ENCODE measurements around the gene TEX14. TPM values are rescaled to one million over a fixed set of nuclear protein-coding genes. Genes with fewer than 3 reads are reported as not detected.

TEX14 gene
- total and polyA plus RNA-seq, 12 donors, result 0.05 to 0.88 (median 0.14) TPM; not detected in 4

DNA sequence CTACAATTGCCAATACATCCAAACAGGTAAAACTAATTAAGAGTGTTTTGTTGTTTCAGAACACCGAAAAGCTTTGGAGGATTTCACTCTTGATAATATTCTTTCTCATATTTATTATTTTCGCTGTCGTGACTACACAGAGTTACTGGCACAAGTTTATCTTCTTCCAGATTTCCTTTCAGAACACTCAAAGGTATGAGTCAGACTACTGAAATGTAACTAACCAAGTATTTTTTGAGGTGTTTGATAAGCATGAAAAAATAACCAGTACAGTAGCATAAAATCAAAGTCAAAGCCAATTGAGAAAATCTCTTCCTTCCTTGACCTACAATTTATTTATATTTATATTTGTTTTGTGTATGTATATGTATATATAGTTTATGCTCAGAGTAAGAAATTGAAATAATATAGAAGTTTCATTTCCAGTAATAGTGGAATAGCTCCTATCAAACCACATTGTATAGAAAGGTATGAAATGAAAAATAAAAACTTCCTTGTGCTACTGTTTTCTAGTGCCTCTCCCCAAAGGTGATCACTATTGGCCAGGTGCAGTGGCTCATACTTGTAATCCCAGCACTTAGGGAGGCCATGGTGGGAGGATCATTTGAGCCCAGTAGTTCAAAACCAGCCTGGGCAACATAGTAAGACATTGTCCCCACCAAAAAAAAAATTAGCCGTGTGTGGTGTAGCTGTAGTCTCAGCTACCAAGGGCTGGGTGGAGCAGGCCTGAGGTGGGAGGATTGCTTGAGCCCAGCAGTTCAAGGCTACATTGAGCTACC is 11.5 kb upstream of the TEX14 start:
- WGBS, 2 donors, result 66 to 75% methylated on average over 4 of the region's 4 CpGs
- no peaks in the 10 kb centered on the region for H3K27me3 ChIP-seq
- TF ChIP-seq, protein P1, sequence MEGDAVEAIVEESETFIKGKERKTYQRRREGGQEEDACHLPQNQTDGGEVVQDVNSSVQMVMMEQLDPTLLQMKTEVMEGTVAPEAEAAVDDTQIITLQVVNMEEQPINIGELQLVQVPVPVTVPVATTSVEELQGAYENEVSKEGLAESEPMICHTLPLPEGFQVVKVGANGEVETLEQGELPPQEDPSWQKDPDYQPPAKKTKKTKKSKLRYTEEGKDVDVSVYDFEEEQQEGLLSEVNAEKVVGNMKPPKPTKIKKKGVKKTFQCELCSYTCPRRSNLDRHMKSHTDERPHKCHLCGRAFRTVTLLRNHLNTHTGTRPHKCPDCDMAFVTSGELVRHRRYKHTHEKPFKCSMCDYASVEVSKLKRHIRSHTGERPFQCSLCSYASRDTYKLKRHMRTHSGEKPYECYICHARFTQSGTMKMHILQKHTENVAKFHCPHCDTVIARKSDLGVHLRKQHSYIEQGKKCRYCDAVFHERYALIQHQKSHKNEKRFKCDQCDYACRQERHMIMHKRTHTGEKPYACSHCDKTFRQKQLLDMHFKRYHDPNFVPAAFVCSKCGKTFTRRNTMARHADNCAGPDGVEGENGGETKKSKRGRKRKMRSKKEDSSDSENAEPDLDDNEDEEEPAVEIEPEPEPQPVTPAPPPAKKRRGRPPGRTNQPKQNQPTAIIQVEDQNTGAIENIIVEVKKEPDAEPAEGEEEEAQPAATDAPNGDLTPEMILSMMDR (IDR thresholded peaks at IDR 0.05), result no peak
- no peak overlapping the region for H3K4me3 ChIP-seq
- ATAC-seq (no peak), DNase-seq (no peak)
- peaks cover 0 to 97% (median 22%) of the 10 kb centered on the region in 9 donors for H3K36me3 ChIP-seq
- intact Hi-C loops (cut with DNase I), result loop anchor here in 1 of 10 donors (10.0 kb wide), 1 partner anchor 119 kb away; no protein-coding TSS in a partner anchor
- H3K9me3 ChIP-seq, result no peaks in the 10 kb centered on the region
- H3K27ac ChIP-seq, result no peak overlapping the region
- no peaks in the 10 kb centered on the region for H3K4me1 ChIP-seq

DNA sequence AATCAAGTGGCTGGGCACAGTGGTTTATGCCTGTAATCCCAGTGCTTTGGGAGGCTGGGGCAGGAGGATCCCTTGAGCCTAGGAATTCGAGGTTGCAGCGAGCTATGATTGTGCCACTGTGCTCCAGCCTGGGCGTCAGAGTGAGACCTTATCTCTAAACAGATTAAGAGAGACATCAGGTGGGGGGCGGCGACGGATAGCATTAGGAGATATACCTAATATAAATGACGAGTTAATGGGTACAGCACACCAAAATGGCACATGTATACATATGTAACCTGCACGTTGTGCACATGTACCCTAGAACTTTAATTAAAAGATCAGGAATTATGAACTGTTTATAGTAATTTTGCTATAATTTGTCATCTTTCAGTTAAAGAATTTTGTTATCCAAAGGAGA is 10.9 kb upstream of the TEX14 start:
- Histone ChIP-seq H3K9me3 (no peaks in the 10 kb centered on the region), H3K27ac (no peak overlapping the region), H3K27me3 (no peaks in the 10 kb centered on the region), H3K4me3 (no peak overlapping the region), H3K4me1 (no peaks in the 10 kb centered on the region), H3K36me3 (peaks cover 0 to 93% (median 22%) of the 10 kb centered on the region in 9 donors)
- TF ChIP-seq, protein P1 (IDR thresholded peaks at IDR 0.05), result no peak
- WGBS, 2 donors, result 85 to 88% methylated on average over 8 of the region's 8 CpGs
- ATAC-seq (no peak), DNase-seq (no peak)
- intact Hi-C loops (cut with DNase I), result loop anchor here in 1 of 10 donors (10.0 kb wide), 1 partner anchor 118 kb away; no protein-coding TSS in a partner anchor

DNA sequence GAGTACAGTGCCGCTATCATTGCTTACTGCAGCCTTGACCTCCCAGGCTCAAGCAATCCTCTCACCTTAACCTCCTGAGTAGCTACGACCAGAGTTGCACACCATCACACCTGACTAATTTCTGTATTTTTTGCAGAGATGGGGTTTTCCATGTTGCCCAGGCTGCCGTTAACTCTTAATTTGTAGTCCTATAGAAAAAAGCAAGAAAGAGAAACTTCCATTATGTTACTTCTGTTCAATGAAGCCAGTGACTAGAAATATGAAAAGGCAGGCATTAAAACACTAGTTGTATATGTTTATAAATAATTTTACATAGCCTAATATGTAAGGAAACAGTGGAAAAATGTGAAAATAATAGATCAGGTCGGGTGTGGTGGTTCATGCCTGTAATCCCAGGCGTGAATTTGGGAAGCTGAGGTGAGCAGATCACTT is 10.2 kb upstream of the TEX14 start:
- no peaks in the 10 kb centered on the region for H3K9me3 ChIP-seq

DNA sequence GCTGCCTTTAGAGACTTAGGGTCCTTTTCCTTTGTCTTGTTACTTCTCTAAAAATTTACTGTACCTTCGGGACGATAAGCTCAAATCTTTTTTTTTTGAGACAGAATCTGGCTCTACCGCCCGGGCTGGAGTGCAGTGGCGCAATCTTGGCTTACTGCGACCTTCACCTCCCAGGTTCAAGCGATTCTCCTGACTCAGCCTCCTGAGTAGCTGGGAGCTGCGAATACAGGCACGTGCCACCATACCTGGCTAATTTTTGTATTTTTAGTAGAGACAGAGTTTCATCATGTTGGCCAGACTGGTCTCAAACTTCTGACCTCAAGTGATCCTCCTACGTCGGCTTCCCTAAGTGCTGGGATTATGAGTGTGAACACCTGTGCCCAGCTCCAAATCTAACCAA is 7.9 kb upstream of the TEX14 start:
- Histone ChIP-seq H3K4me3 (no peak overlapping the region), H3K27me3 (no peaks in the 10 kb centered on the region), H3K9me3 (no peaks in the 10 kb centered on the region), H3K4me1 (no peaks in the 10 kb centered on the region), H3K27ac (no peak overlapping the region), H3K36me3 (peaks cover 0 to 85% (median 22%) of the 10 kb centered on the region in 9 donors)
- DNase-seq (no peak), ATAC-seq (no peak)
- intact Hi-C loops (cut with DNase I), result loop anchor here in 6 of 10 donors (10.0 kb wide), 3 partner anchors 65 to 175 kb away; no protein-coding TSS in a partner anchor
- TF ChIP-seq, protein P1 (IDR thresholded peaks at IDR 0.05), result no peak
- 96 to 99% methylated on average over 11 of the region's 11 CpGs for WGBS, 2 donors

More for the DNA sequence above, 10.2 kb upstream of the TEX14 start:
- Histone ChIP-seq H3K27me3 (no peaks in the 10 kb centered on the region), H3K4me3 (no peak overlapping the region), H3K27ac (no peak overlapping the region), H3K4me1 (no peaks in the 10 kb centered on the region), H3K36me3 (peaks cover 0 to 89% (median 22%) of the 10 kb centered on the region in 9 donors)
- DNase-seq, result no peak
- intact Hi-C loops (cut with DNase I), result loop anchor here in 1 of 10 donors (10.0 kb wide), 1 partner anchor 117 kb away; no protein-coding TSS in a partner anchor
- no peak for ATAC-seq
- 92 to 93% methylated on average over 5 of the region's 5 CpGs for WGBS, 2 donors
- TF ChIP-seq, protein P1 (IDR thresholded peaks at IDR 0.05), result no peak
